ENCODE measurements around the gene NPAS4. TPM values are rescaled to one million over a fixed set of nuclear protein-coding genes. Genes with fewer than 3 reads are reported as not detected.

Gene NPAS4
- total and polyA plus RNA-seq, 2 of the 4 experiments (the other 2 are of a cell fraction) = under 0.01 to 0.77 TPM

GRCh38 chr11:66457826-66458225 lies 37.0 kb downstream of the NPAS4 start:
- no peak overlapping the region for H2AFZ ChIP-seq (replicated peaks; ENCODE audit: low read length, poor library complexity)
- BruUV-seq (replicated peaks) = no TSS peak
- H2BK15ac ChIP-seq (ENCODE audit: low read depth, low read length) = no peak overlapping the region
- no peak overlapping the region for H4K91ac ChIP-seq (ENCODE audit: insufficient read depth, low read depth, low read length)
- TF ChIP-seq SMC3 (IDR thresholded peaks at IDR 0.05; ENCODE audit: low read depth, low read length) (no peak), FOS (IDR thresholded peaks at IDR 0.05; ENCODE audit: low read depth, low read length) (no peak)
- H3K9me1 ChIP-seq (ENCODE audit: insufficient read depth, low read length) = no peaks in the 10 kb centered on the region
- no peak overlapping the region for H4K8ac ChIP-seq (ENCODE audit: low read depth in 2 of 2, low read length in 2 of 2)
- WGBS, 2 experiments (ENCODE audit: extremely low coverage in 2 of 2, insufficient read length in 1 of 2) = 63% methylated on average over 3 of the region's 6 CpGs; no CpG with 5 or more reads in 1 of the 2 experiments
- dilution Hi-C loops (cut with HindIII; ENCODE audit: low sequenced_read_pairs, unreplicated experiment) (no loop called here), intact Hi-C loops (cut with micrococcal nuclease) (no loop called here), in situ Hi-C loops (cut with MboI; ENCODE audit: low sequenced_read_pairs) (no loop called here)
- no peaks in the 10 kb centered on the region for H3K79me1 ChIP-seq (ENCODE audit: low read depth in 1 of 2, low read length in 2 of 2)
- H3K14ac ChIP-seq (replicated peaks; ENCODE audit: low read depth, low read length) = no peak overlapping the region
- no peak overlapping the region for H3K4ac ChIP-seq (ENCODE audit: low read depth, low read length)
- H3K56ac ChIP-seq (ENCODE audit: extremely low read depth, insufficient read depth, low read length) = no peak overlapping the region
- H3K4me2 ChIP-seq (ENCODE audit: low read depth, low read length) = no peak overlapping the region
- POLR2A ChIA-PET (ENCODE audit: unreplicated experiment) = no interaction called here
- no peak overlapping the region for H3K23ac ChIP-seq (ENCODE audit: low read depth, low read length)
- no peak overlapping the region for H3K9ac ChIP-seq (ENCODE audit: low read depth, low read length)
- H3K36me3 ChIP-seq (ENCODE audit: control insufficient read depth, insufficient read depth, low read length) = no peaks in the 10 kb centered on the region
- H4K5ac ChIP-seq (ENCODE audit: low read depth, low read length) = no peak overlapping the region
- no peak for DNase-seq
- peaks cover 4% of the 10 kb centered on the region; the same call in 1 of the 2 replicates for H3K9me3 ChIP-seq (ENCODE audit: control insufficient read depth, insufficient read depth, low read length)
- no peak overlapping the region for H2AK9ac ChIP-seq (replicated peaks; ENCODE audit: low read depth, low read length, poor library complexity)
- no peak overlapping the region for H3K27ac ChIP-seq (ENCODE audit: insufficient read depth, low read length)
- CTCF ChIA-PET = no interaction called here
- no peaks in the 10 kb centered on the region for H4K20me1 ChIP-seq (ENCODE audit: insufficient read depth, low read length)
- 0 out of 2 replicates have a peak, but pooled peaks cover 3% of the 10 kb centered on the region for H3K4me1 ChIP-seq (ENCODE audit: control insufficient read depth, insufficient read depth, low read length)
- H2BK5ac ChIP-seq (ENCODE audit: low read depth, low read length, poor library complexity, severe bottlenecking) = no peak overlapping the region
- ATAC-seq (ENCODE audit: low read depth) = no peak
- H3K4me3 ChIP-seq (ENCODE audit: insufficient read depth, low read depth, low read length) = no peak overlapping the region
- H2AK5ac ChIP-seq (ENCODE audit: low read depth, low read length) = no peak overlapping the region
- H2BK120ac ChIP-seq (ENCODE audit: low read depth, low read length) = no peak overlapping the region
- no peak overlapping the region for H2BK20ac ChIP-seq (ENCODE audit: low read depth, low read length)
- H3K18ac ChIP-seq (ENCODE audit: low read depth, low read length) = no peak overlapping the region
- peaks cover 23% of the 10 kb centered on the region for H3K27me3 ChIP-seq (ENCODE audit: control insufficient read depth, insufficient read depth, low read length)
